Panc1 (cell line): Measurements from ENCODE around the gene KLHL2. TPM values are rescaled to one million over a fixed set of nuclear protein-coding genes. Genes with fewer than 3 reads are reported as not detected.

Experiments
- ATAC-seq: fragments of 200-7000 bp; cut with Tn5 transposase; 2 replicates; pipeline ENCODE4 v1.9.1; 2020; ENCODE audit warnings: mild to moderate bottlenecking, moderate library complexity
- BruUV-seq: library from RNA; stranded (reverse); fragments of 400-500 nt; replicated peaks from 2 replicates; lab custom pipeline; 2021; lab: Mats Ljungman, UMichigan
- CTCF ChIA-PET: fragments of 300-600 bp; sonication (Branson Sonifier 250); formaldehyde crosslinking; loops from one replicate; lab custom pipeline; 2022; ENCODE audit warnings: antibody characterized with exemption; lab: Charles Lee
- POLR2A ChIA-PET: fragments of 300-600 bp; sonication (Branson Sonifier 250); formaldehyde crosslinking; loops from one replicate; lab custom pipeline; 2022; ENCODE audit warnings: antibody characterized with exemption; lab: Charles Lee
- DNase-seq: peaks from one replicate; pipeline ENCODE4 v3.0.0-alpha.2; 2010; ENCODE audit warnings: low read depth, low spot score
- H3K27ac ChIP-seq: 2 replicates; pipeline ENCODE4 v1.5.1; 2011; ENCODE audit warnings: mild to moderate bottlenecking, low read length, inconsistent platforms
- H3K27me3 ChIP-seq: fragments of 200-500 bp; sonication (Bioruptor generic); 2 replicates; pipeline ENCODE4 v1.6.0; 2014; ENCODE audit warnings: low read length, inconsistent platforms; ENCODE audit not compliant: control insufficient read depth, insufficient read depth
- H3K36me3 ChIP-seq: fragments of 200-500 bp; sonication (Bioruptor generic); 2 replicates; pipeline ENCODE4 v1.5.1; 2014; ENCODE audit warnings: inconsistent platforms, mild to moderate bottlenecking, low read length, moderate library complexity; ENCODE audit not compliant: control insufficient read depth, insufficient read depth
- H3K4me1 ChIP-seq: 2 replicates; pipeline ENCODE4 v1.5.1; 2011; ENCODE audit warnings: inconsistent platforms, mild to moderate bottlenecking, low read length, moderate library complexity; ENCODE audit not compliant: control insufficient read depth, insufficient read depth
- H3K4me3 ChIP-seq, 2 experiments: 2 replicates each; pipeline ENCODE4 v1.5.1; 2011 to 2012; ENCODE audit warnings: low read depth in 2 of 2, low read length in 2 of 2, mild to moderate bottlenecking in 2 of 2, inconsistent platforms in 1 of 2, moderate library complexity in 1 of 2
- H3K9me3 ChIP-seq: fragments of 200-500 bp; sonication (Bioruptor generic); 2 replicates; pipeline ENCODE4 v1.5.1; 2014; ENCODE audit warnings: low read depth, mild to moderate bottlenecking, inconsistent platforms, low read length, moderate library complexity; ENCODE audit not compliant: control insufficient read depth, insufficient read depth
- CTCF ChIP-seq: fragments of 450-650 bp; IDR thresholded peaks from 2 replicates; pipeline ENCODE4 v1.5.1; 2017; ENCODE audit warnings: mild to moderate bottlenecking
- POLR2AphosphoS5 ChIP-seq: IDR thresholded peaks from 2 replicates; pipeline ENCODE4 v1.6.1; 2012; ENCODE audit warnings: mild to moderate bottlenecking, low read depth, low read length, moderate library complexity
- REST ChIP-seq, 2 experiments: IDR thresholded peaks; 2 replicates each; pipeline ENCODE4 v1.6.1; 2011 to 2012; ENCODE audit warnings: low read depth in 2 of 2, control low read depth in 1 of 2, low read length in 1 of 2, mild to moderate bottlenecking in 1 of 2, moderate library complexity in 1 of 2; ENCODE audit not compliant: insufficient read depth in 1 of 2
- SIN3A ChIP-seq: IDR thresholded peaks from 2 replicates; pipeline ENCODE4 v1.6.1; 2012; ENCODE audit warnings: low read depth, mild to moderate bottlenecking, low read length, moderate library complexity, borderline replicate concordance; ENCODE audit not compliant: insufficient read depth
- TCF7L2 ChIP-seq: IDR thresholded peaks from 2 replicates; pipeline ENCODE4 v1.6.1; 2011; ENCODE audit warnings: mild to moderate bottlenecking, low read depth, low read length, inconsistent platforms
- in situ Hi-C: cut with HindIII; loops from 2 replicates; pipeline ENCODE4 v1.10.0; 2016; ENCODE audit warnings: low sequenced_read_pairs, low pct_unique_long_range_greater_than_20kb
- intact Hi-C: fragments of 100-400 bp; cut with micrococcal nuclease; formaldehyde crosslinking; loops from one replicate; pipeline ENCODE4 v1.10.0; 2022; ENCODE audit not compliant: unreplicated experiment
- total RNA-seq: library from RNA; stranded (reverse); gene quantifications from one replicate; pipeline ENCODE4 v1.2.1, GENCODE V29; 2021; ENCODE audit not compliant: unreplicated experiment

KLHL2 gene
- total RNA-seq, 1 experiment from 2014 or later, result 17.4 TPM

GRCh38 chr4:165191348-165191656 is 16.1 kb upstream of the KLHL2 start:
- Histone ChIP-seq H3K4me3 (no peak overlapping the region), H3K27me3 (no peaks in the 10 kb centered on the region), H3K9me3 (no peaks in the 10 kb centered on the region), H3K36me3 (no peaks in the 10 kb centered on the region), H3K4me1 (no peaks in the 10 kb centered on the region), H3K27ac (no peak overlapping the region)
- no peak for TF ChIP-seq CTCF
- no peak for TF ChIP-seq REST (IDR thresholded peaks at IDR 0.05; ENCODE audit: insufficient read depth in 1 of 2, low read depth in 2 of 2, low read length in 1 of 2)
- no peak for TF ChIP-seq POLR2AphosphoS5
- TF ChIP-seq TCF7L2, result no peak
- no peak for TF ChIP-seq SIN3A
- in situ Hi-C loops, result no loop called here
- intact Hi-C loops, result no loop called here
- no peak for ATAC-seq
- BruUV-seq, result no TSS peak
- no peak for DNase-seq
- CTCF ChIA-PET, result no interaction called here
- POLR2A ChIA-PET, result no interaction called here

GRCh38 chr4:165191814-165192499 is 15.4 kb upstream of the KLHL2 start:
- intact Hi-C loops, result no loop called here
- no peak overlapping the region for H3K27ac ChIP-seq
- CTCF ChIA-PET, result no interaction called here
- H3K4me1 ChIP-seq, result no peaks in the 10 kb centered on the region
- no peaks in the 10 kb centered on the region for H3K36me3 ChIP-seq
- H3K4me3 ChIP-seq, result no peak overlapping the region
- no peak for TF ChIP-seq TCF7L2
- TF ChIP-seq SIN3A, result no peak
- TF ChIP-seq CTCF, result no peak
- TF ChIP-seq REST (IDR thresholded peaks at IDR 0.05; ENCODE audit: insufficient read depth in 1 of 2, low read depth in 2 of 2, low read length in 1 of 2), result no peak
- TF ChIP-seq POLR2AphosphoS5, result no peak
- BruUV-seq, result no TSS peak
- in situ Hi-C loops, result no loop called here
- H3K9me3 ChIP-seq, result no peaks in the 10 kb centered on the region
- POLR2A ChIA-PET, result no interaction called here
- ATAC-seq (no peak), DNase-seq (no peak)
- H3K27me3 ChIP-seq, result no peaks in the 10 kb centered on the region
